Effector memory CD8-positive, alpha-beta T cell (primary cell): Measurements from ENCODE around the gene GRWD1.
A peak's percentile ranks its signal among the peaks of the same experiment; 100 is the strongest.

Experiments
- ATAC-seq: fragments of 150-1000 bp; cut with Tn5 transposase; replicated peaks from 2 replicates; pipeline ENCODE4 v1.10.0; 2021; ENCODE audit warnings: mild to moderate bottlenecking, moderate library complexity
- DNase-seq, 3 experiments: peaks; one replicate each; pipeline ENCODE4 v3.0.0; 2021
- H3K27ac Mint-ChIP-seq, 2 donors: one replicate each; pipeline ENCODE4 v1.8.0; 2022; ENCODE audit warnings: mild to moderate bottlenecking in 2 of 2, mixed read lengths in 2 of 2, moderate library complexity in 2 of 2
- H3K27me3 Mint-ChIP-seq, 2 donors: one replicate each; pipeline ENCODE4 v1.8.0; 2022; ENCODE audit warnings: mixed read lengths in 2 of 2
- H3K36me3 Mint-ChIP-seq: one replicate; pipeline ENCODE4 v1.8.0; 2022; ENCODE audit warnings: mild to moderate bottlenecking, moderate library complexity, mixed read lengths; ENCODE audit not compliant: insufficient read depth
- H3K4me1 Mint-ChIP-seq, 2 donors: one replicate each; pipeline ENCODE4 v1.8.0; 2022; ENCODE audit warnings: low read depth in 2 of 2, mixed read lengths in 2 of 2
- H3K4me3 Mint-ChIP-seq, 2 donors: one replicate each; pipeline ENCODE4 v1.8.0; 2022; ENCODE audit warnings: mild to moderate bottlenecking in 2 of 2, mixed read lengths in 2 of 2, moderate library complexity in 2 of 2
- H3K9me3 Mint-ChIP-seq, 2 donors: one replicate each; pipeline ENCODE4 v1.8.0; 2022; ENCODE audit warnings: mixed read lengths in 2 of 2

GRWD1 gene

DNA sequence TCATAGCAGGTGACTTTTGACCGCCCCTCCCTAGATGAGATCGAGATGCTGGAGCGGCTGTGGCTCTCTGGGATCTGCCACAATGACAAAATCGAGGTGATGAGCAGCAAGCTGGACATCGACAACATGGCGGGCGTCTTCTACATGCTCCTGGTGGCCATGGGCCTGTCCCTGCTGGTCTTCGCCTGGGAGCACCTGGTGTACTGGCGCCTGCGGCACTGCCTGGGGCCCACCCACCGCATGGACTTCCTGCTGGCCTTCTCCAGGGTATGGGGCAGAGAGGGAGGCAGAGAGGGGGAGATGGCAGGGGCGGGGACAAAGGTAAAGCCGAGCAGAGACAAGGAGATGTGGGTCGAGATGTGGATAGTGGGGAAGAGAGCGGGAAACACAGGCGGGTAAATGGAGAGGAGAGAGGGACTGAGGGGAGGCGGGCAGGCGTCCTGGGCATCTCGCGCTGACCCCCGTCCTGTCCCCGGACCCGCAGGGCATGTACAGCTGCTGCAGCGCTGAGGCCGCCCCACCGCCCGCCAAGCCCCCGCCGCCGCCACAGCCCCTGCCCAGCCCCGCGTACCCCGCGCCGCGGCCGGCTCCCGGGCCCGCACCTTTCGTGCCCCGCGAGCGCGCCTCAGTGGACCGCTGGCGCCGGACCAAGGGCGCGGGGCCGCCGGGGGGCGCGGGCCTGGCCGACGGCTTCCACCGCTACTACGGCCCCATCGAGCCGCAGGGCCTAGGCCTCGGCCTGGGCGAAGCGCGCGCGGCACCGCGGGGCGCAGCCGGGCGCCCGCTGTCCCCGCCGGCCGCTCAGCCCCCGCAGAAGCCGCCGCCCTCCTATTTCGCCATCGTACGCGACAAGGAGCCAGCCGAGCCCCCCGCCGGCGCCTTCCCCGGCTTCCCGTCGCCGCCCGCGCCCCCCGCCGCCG lies 3.4 kb upstream of the GRWD1 start:
- Mint-ChIP-seq H3K27me3 (peaks cover 21 to 33% of the 10 kb centered on the region in 2 donors), H3K4me1 (peaks cover 14 to 25% of the 10 kb centered on the region in 2 donors), H3K36me3 (peaks cover 17% of the 10 kb centered on the region), H3K4me3 (peak overlapping the region; percentile 73 to 74), H3K27ac (peak overlapping the region; percentile 16 to 66), H3K9me3 (no peaks in the 10 kb centered on the region)
- ATAC-seq (no peak), DNase-seq (no peak)

DNA sequence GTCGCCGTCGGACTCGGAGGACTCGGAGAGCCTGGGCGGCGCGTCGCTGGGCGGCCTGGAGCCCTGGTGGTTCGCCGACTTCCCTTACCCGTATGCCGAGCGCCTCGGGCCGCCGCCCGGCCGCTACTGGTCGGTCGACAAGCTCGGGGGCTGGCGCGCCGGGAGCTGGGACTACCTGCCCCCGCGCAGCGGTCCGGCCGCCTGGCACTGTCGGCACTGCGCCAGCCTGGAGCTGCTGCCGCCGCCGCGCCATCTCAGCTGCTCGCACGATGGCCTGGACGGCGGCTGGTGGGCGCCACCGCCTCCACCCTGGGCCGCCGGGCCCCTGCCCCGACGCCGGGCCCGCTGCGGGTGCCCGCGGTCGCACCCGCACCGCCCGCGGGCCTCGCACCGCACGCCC lies 2.5 kb upstream of the GRWD1 start:
- DNase-seq: no peak
- Mint-ChIP-seq H3K4me3 (no peak overlapping the region), H3K27ac (no peak overlapping the region), H3K4me1 (peaks cover 16 to 27% of the 10 kb centered on the region in 2 donors), H3K27me3 (peaks cover 16 to 27% of the 10 kb centered on the region in 2 donors), H3K9me3 (no peaks in the 10 kb centered on the region), H3K36me3 (peaks cover 22% of the 10 kb centered on the region)
- ATAC-seq: no peak

DNA sequence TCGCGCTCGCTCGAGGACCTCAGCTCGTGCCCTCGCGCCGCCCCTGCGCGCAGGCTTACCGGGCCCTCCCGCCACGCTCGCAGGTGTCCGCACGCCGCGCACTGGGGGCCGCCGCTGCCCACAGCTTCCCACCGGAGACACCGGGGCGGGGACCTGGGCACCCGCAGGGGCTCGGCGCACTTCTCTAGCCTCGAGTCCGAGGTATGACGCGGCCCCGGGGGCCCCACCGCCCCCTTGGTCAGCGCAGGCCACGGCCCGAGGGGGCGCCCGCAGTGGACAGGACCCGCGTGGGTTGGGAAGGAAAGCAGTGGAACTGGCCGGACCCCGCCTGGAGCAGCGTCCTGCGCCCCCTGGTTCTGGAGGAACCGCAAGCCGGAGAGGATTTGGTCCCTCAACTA lies 2.1 kb upstream of the GRWD1 start:
- Mint-ChIP-seq H3K9me3 (no peaks in the 10 kb centered on the region), H3K27me3 (peaks cover 16 to 27% of the 10 kb centered on the region in 2 donors), H3K4me1 (peaks cover 21 to 31% of the 10 kb centered on the region in 2 donors), H3K36me3 (peaks cover 24% of the 10 kb centered on the region), H3K27ac (no peak overlapping the region), H3K4me3 (peak overlapping the region; percentile 88 to 95)
- ATAC-seq (no peak), DNase-seq (no peak)

DNA sequence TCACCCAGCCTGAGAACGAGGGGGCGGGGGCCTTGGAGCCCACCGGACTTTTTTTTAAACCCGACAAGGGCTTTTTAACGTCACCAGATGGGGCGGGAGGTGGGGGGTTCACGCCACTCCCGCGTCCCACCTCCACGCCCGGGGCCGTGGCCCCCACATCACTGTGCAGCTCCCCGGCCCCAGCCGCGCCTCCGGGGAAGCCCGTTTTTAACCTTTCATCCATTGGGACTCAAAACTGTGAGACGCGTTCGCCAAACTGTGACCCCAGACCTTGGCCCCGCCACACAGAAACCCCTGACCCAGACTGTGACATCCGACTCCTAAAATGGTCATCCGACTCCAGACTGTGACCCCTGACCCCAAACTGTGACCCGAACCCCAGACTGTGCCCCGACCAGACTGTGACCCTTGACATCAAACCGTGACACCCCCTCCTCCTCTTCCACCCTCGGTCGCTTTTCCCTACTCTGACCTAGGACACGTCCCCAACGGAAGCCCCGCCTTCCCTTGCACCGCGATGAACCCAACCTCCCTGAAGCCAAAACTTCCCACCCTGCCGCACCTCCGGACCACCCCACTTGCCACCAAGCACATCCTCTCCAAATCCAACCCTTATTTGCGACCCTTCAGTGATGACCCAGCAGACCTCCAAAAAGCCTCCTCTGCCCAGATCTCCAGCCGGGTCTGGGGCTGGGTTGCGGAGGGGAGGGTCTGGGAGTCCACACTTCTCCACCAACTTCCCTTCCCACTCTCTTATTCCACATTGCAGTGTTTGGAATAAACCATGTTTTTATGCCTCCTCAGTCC lies 1.5 kb upstream of the GRWD1 start:
- no peaks in the 10 kb centered on the region for H3K9me3 Mint-ChIP-seq
- H3K4me3 Mint-ChIP-seq: peak overlapping the region; percentile 88 to 95
- H3K4me1 Mint-ChIP-seq: peaks cover 21 to 34% of the 10 kb centered on the region in 2 donors
- DNase-seq (no peak), ATAC-seq (no peak)
- H3K27ac Mint-ChIP-seq: peak overlapping the region; percentile 50 to 98
- H3K27me3 Mint-ChIP-seq: peaks cover 16 to 27% of the 10 kb centered on the region in 2 donors
- H3K36me3 Mint-ChIP-seq: peaks cover 30% of the 10 kb centered on the region

DNA sequence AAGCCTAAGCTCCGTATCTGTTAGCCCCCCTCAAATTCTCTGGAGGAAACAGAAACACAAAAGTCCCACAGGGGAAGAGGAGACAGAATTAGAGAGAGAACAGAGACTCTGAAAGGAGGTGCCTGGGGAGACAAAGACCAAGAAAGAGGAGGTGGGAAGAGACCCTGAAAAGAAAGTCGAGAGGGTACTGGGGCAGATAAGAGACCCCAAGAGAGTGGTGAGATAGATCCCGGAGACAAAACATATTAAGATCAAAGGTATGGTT lies 915 bp upstream of the GRWD1 start:
- ATAC-seq: no peak
- Mint-ChIP-seq H3K4me3 (peak overlapping the region; percentile 88 to 95), H3K27ac (peak overlapping the region; percentile 90 to 98)

DNA sequence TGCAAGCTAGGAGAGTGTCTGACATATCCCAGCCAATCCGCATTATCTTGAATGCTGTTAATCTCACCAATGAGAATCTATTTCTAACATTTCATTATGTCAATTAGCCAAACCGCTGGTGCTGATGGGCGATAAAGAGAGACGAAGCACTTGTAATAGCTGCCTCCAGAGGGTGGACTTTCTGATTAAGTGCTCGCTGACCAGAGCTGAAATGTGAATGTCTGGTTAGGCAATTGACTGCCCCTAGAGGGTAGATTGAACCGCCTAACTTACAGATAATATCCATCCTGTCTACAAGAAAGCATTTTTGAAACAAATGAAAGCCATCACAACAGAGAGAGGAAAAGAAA lies 552 bp upstream of the GRWD1 start:
- DNase-seq (no peak), ATAC-seq (peak; percentile 34)
- peaks cover 36% of the 10 kb centered on the region for H3K36me3 Mint-ChIP-seq
- H3K27me3 Mint-ChIP-seq: peaks cover 16 to 27% of the 10 kb centered on the region in 2 donors
- peak overlapping the region; percentile 88 to 95 for H3K4me3 Mint-ChIP-seq
- H3K27ac Mint-ChIP-seq: peak overlapping the region; percentile 90 to 98
- no peaks in the 10 kb centered on the region for H3K9me3 Mint-ChIP-seq
- peaks cover 21 to 35% of the 10 kb centered on the region in 2 donors for H3K4me1 Mint-ChIP-seq

More for the DNA sequence above, 915 bp upstream of the GRWD1 start:
- peaks cover 21 to 35% of the 10 kb centered on the region in 2 donors for H3K4me1 Mint-ChIP-seq
- H3K9me3 Mint-ChIP-seq: no peaks in the 10 kb centered on the region
- H3K36me3 Mint-ChIP-seq: peaks cover 34% of the 10 kb centered on the region
- H3K27me3 Mint-ChIP-seq: peaks cover 16 to 27% of the 10 kb centered on the region in 2 donors
- no peak for DNase-seq

DNA sequence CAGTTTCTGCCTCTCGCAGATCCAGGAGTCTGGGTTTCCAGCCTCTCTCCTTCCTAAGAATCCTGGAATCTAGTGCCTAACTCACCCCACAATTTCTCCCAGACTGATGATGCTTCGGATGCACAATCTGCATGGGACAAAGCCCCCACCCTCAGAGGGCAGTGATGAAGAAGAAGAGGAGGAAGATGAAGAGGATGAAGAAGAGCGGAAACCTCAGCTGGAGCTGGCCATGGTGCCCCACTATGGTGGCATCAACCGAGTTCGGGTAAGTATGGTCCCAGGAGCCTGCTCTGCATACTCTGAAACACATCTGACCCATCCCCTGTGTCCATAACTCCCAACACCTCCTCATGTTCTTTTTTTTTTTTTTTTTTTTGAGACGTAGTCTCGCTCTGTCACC lies 796 bp downstream of the GRWD1 start:
- no peaks in the 10 kb centered on the region for H3K9me3 Mint-ChIP-seq
- peaks cover 21 to 35% of the 10 kb centered on the region in 2 donors for H3K4me1 Mint-ChIP-seq
- peaks cover 39% of the 10 kb centered on the region for H3K36me3 Mint-ChIP-seq
- H3K27me3 Mint-ChIP-seq: peaks cover 14 to 19% of the 10 kb centered on the region in 2 donors
- DNase-seq (no peak), ATAC-seq (no peak)
- peak overlapping the region; percentile 90 to 98 for H3K27ac Mint-ChIP-seq
- peak overlapping the region; percentile 88 to 95 for H3K4me3 Mint-ChIP-seq

DNA sequence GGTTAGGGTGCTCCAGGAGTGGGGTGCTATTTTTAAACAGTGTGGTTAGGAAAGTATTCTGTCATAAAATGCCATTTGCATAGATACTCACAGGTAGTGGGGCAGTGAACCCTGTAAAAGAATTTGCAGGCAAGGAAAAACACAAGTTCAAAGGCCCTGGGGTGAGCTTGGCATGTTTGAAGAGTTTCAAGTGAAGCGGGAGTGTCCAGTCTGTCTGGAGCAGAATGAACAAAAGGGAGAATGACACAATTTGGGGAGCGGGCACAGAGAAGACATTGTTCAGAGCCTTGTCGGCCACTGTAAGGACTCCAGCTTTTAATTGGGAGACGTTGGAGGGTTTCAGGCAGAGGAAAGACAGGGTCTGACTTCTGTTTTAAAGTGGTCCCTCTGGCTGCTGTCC lies 2.8 kb downstream of the GRWD1 start:
- ATAC-seq (no peak), DNase-seq (no peak)
- no peak overlapping the region for H3K27ac Mint-ChIP-seq
- H3K9me3 Mint-ChIP-seq: no peaks in the 10 kb centered on the region
- peaks cover 21 to 30% of the 10 kb centered on the region in 2 donors for H3K4me1 Mint-ChIP-seq
- H3K27me3 Mint-ChIP-seq: peaks cover 7 to 10% of the 10 kb centered on the region in 2 donors
- peaks cover 49% of the 10 kb centered on the region for H3K36me3 Mint-ChIP-seq
- no peak overlapping the region for H3K4me3 Mint-ChIP-seq

DNA sequence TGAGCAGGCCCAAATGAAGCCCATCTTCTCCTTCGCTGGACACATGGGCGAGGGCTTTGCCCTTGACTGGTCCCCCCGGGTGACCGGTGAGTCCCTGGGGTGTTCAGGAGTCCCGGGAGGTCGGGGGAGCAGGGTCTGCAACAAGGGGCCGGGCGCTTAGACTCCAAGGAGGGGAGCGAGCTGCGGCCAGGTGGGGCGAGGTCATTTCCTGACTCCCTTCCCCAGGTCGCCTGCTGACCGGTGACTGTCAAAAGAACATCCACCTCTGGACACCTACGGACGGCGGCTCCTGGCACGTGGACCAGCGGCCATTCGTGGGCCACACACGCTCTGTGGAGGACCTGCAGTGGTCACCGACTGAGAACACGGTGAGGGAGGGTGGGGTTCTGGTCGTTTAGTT lies 4.7 kb downstream of the GRWD1 start:
- H3K27me3 Mint-ChIP-seq: no peaks in the 10 kb centered on the region
- DNase-seq: no peak

DNA sequence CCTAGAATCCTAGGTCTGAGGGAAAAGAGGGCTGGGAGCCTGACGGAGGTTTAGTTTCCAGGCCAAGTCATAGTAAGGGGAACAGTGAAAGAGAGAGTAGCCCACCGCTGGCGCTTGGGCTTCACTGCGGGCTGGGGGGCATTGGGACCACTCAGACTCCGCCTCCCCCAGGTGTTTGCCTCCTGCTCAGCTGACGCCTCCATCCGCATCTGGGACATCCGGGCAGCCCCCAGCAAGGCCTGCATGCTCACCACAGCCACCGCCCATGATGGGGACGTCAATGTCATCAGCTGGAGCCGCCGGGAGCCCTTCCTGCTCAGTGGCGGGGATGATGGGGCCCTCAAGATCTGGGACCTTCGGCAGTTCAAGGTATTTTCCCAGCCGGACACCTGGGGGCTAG lies 5.1 kb downstream of the GRWD1 start:
- Mint-ChIP-seq H3K9me3 (no peaks in the 10 kb centered on the region), H3K27ac (no peak overlapping the region), H3K27me3 (no peaks in the 10 kb centered on the region), H3K4me3 (no peak overlapping the region), H3K4me1 (peaks cover 13 to 17% of the 10 kb centered on the region in 2 donors), H3K36me3 (peaks cover 52% of the 10 kb centered on the region)
- ATAC-seq (no peak), DNase-seq (no peak)

More for the DNA sequence above, 4.7 kb downstream of the GRWD1 start:
- no peak overlapping the region for H3K4me3 Mint-ChIP-seq
- H3K4me1 Mint-ChIP-seq: peaks cover 14 to 19% of the 10 kb centered on the region in 2 donors
- H3K27ac Mint-ChIP-seq: no peak overlapping the region
- H3K36me3 Mint-ChIP-seq: peaks cover 56% of the 10 kb centered on the region
- H3K9me3 Mint-ChIP-seq: no peaks in the 10 kb centered on the region
- ATAC-seq: no peak

DNA sequence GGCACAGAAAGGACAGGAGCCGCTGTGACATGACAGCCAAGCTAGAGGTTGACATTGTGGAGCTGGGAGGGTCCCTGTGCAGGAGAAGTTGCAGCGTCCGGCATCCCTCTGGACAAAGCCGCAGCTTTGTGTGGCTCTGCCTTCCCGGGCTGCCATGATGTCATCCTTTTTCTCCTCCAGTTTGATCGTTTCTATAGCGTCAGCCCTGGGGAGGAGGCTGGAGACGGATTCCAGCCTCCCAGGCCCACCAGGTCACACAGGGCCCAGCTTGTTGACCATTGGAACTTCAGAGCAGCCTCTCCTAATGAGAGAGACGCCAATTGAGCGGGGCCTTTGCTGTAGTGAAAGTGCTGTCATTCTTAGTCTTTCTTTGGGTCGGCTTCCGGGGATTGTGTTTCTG lies 5.8 kb downstream of the GRWD1 start:
- no peaks in the 10 kb centered on the region for H3K27me3 Mint-ChIP-seq
- no peak overlapping the region for H3K27ac Mint-ChIP-seq
- peaks cover 11 to 13% of the 10 kb centered on the region in 2 donors for H3K4me1 Mint-ChIP-seq
- peaks cover 48% of the 10 kb centered on the region for H3K36me3 Mint-ChIP-seq
- DNase-seq (no peak), ATAC-seq (no peak)
- no peaks in the 10 kb centered on the region for H3K9me3 Mint-ChIP-seq
- no peak overlapping the region for H3K4me3 Mint-ChIP-seq

DNA sequence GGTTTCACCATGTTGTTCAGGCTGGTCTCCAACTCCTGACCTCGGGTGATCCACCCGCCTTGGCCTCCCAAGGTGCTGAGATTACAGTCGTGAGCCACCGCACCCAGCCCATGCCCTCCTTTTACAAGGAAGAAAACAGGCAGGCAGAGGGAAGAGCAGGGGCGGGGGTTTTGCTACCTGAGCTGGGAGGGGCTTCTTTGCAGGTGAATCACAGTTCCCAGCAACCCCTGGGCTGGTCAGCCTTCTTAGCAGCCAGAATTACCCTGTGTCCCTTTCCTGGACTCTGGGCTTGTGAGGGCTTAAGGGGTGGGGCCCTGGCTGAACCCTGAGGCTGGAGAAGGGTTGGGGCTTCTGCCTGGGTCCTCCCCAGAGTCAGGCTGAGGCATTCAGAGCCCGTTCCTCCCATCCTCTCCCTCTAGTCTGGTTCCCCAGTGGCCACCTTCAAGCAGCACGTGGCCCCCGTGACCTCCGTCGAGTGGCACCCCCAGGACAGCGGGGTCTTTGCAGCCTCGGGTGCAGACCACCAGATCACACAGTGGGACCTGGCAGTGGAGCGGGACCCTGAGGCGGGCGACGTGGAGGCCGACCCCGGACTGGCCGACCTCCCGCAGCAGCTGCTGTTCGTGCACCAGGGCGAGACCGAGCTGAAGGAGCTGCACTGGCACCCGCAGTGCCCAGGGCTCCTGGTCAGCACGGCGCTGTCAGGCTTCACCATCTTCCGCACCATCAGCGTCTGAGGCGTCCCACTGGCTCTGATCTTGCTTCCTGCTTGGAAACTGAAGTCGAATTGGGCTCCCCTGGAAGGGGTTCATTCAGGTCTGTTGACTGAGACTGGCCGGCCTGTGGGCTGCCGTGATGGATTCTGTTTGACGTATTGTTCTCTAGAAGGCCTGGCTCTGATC lies 6.8 kb downstream of the GRWD1 start:
- peaks cover 11 to 13% of the 10 kb centered on the region in 2 donors for H3K4me1 Mint-ChIP-seq
- DNase-seq (no peak), ATAC-seq (no peak)
- peaks cover 53% of the 10 kb centered on the region for H3K36me3 Mint-ChIP-seq
- H3K4me3 Mint-ChIP-seq: no peak overlapping the region
- H3K27me3 Mint-ChIP-seq: no peaks in the 10 kb centered on the region
- H3K9me3 Mint-ChIP-seq: no peaks in the 10 kb centered on the region
- no peak overlapping the region for H3K27ac Mint-ChIP-seq

DNA sequence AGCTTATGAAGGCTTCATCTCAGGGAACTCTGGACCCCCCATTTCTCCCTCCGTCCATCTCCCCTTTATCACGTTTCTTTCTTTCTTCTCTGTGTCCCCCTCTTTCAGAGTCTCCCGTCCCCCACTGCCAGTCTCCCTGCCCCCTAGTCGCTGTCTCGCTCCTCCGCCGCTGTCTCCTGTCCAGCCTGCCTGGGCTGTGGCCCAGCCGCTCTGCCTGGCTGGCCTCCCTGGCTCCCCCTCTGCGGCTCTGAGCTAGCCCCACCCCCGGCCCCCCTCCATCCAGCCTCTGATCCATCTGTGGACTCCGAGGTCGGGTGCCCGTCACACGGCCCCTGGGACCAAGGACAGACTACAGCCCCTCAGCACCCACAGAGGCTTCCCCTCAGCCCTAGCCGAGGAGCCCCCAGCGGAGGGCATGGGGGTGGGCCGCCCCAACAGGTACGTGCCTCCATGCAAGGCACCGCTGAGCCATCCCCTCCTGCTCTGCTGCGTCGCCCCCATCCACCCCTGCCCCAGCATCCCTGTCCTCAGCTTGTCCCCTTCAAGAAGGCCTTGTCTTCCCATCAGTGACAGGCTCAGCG lies 8.5 kb downstream of the GRWD1 start:
- H3K27ac Mint-ChIP-seq: peak overlapping the region in 1 of 2 donors; percentile 27
- no peak for ATAC-seq
- no peak overlapping the region for H3K4me3 Mint-ChIP-seq
- no peak for DNase-seq
- H3K36me3 Mint-ChIP-seq: peaks cover 44% of the 10 kb centered on the region
- peaks cover 2 to 6% of the 10 kb centered on the region in 2 donors for H3K4me1 Mint-ChIP-seq
- no peaks in the 10 kb centered on the region for H3K9me3 Mint-ChIP-seq
- H3K27me3 Mint-ChIP-seq: no peaks in the 10 kb centered on the region
